Liver (tissue), 9 donors: ENCODE measurements around the gene GAS7. TPM values are rescaled to one million over a fixed set of nuclear protein-coding genes. Genes with fewer than 3 reads are reported as not detected.
"Not testable (repeated sequence)": the region's sequence is repeated elsewhere in the genome, so short reads cannot be mapped to it uniquely, and the experiment has no call there.

Experiments used
- DNase-seq: peaks from one replicate; pipeline ENCODE4 v3.0.0-alpha.2; 2017; ENCODE audit warnings: low spot score
- H3K27ac ChIP-seq, 2 donors: one replicate each; pipeline ENCODE4 v1.7.0; 2013; ENCODE audit warnings: inconsistent platforms in 2 of 2, low read length in 2 of 2, control low read depth in 1 of 2, low read depth in 1 of 2, mild to moderate bottlenecking in 1 of 2
- H3K27me3 ChIP-seq, 4 donors: one replicate each; pipeline versions ENCODE4 v1.6.1 to v1.7.0; 2013; ENCODE audit warnings: low read length in 3 of 4, inconsistent platforms in 1 of 4, mild to moderate bottlenecking in 1 of 4, moderate library complexity in 1 of 4; ENCODE audit not compliant: control insufficient read depth in 4 of 4, insufficient read depth in 4 of 4
- H3K36me3 ChIP-seq, 4 donors: one replicate each; pipeline versions ENCODE4 v1.6.1 to v1.7.0; 2013; ENCODE audit warnings: low read length in 3 of 4, mild to moderate bottlenecking in 3 of 4, low read depth in 1 of 4, moderate library complexity in 1 of 4; ENCODE audit not compliant: control insufficient read depth in 4 of 4, insufficient read depth in 3 of 4
- H3K4me1 ChIP-seq, 4 donors: one replicate each; pipeline versions ENCODE4 v1.6.1 to v1.7.0; 2013; ENCODE audit warnings: low read length in 3 of 4, mild to moderate bottlenecking in 3 of 4, moderate library complexity in 1 of 4; ENCODE audit not compliant: control insufficient read depth in 4 of 4, insufficient read depth in 4 of 4
- H3K4me3 ChIP-seq, 3 donors: one replicate each; pipeline versions ENCODE4 v1.6.1 to v1.7.0; 2013; ENCODE audit warnings: low read length in 3 of 3, control low read depth in 1 of 3, low read depth in 1 of 3, mild to moderate bottlenecking in 1 of 3
- H3K9ac ChIP-seq, 2 donors: one replicate each; pipeline ENCODE4 v1.7.0; 2013; ENCODE audit warnings: low read length in 2 of 2, mild to moderate bottlenecking in 2 of 2, moderate library complexity in 2 of 2, control low read depth in 1 of 2, low read depth in 1 of 2
- H3K9me3 ChIP-seq, 4 donors: one replicate each; pipeline versions ENCODE4 v1.6.1 to v1.7.0; 2013; ENCODE audit warnings: low read length in 3 of 4; ENCODE audit not compliant: control insufficient read depth in 4 of 4
- ATF3 ChIP-seq: IDR thresholded peaks from 2 replicates; pipeline ENCODE4 v1.6.1; 2016; ENCODE audit warnings: antibody characterized with exemption
- EGR1 ChIP-seq, 2 donors: IDR thresholded peaks; 2 replicates each; pipeline ENCODE4 v1.6.1; 2016 to 2018; ENCODE audit warnings: antibody characterized with exemption in 2 of 2, low read depth in 2 of 2
- FOXA1 ChIP-seq: IDR thresholded peaks from 2 replicates; pipeline ENCODE4 v1.6.1; 2016; ENCODE audit warnings: antibody characterized with exemption
- FOXA2 ChIP-seq: IDR thresholded peaks from 2 replicates; pipeline ENCODE4 v1.6.1; 2016; ENCODE audit warnings: antibody characterized with exemption
- GABPA ChIP-seq, 2 donors: IDR thresholded peaks in 1 of 2; conservative IDR thresholded peaks in 1 of 2; 2 replicates each; pipeline ENCODE4 v1.6.1; 2016; ENCODE audit warnings: antibody characterized with exemption in 2 of 2, mild to moderate bottlenecking in 1 of 2, moderate library complexity in 1 of 2
- JUND ChIP-seq, 2 donors: IDR thresholded peaks; 2 replicates each; pipeline ENCODE4 v1.6.1; 2016; ENCODE audit warnings: antibody characterized with exemption in 2 of 2
- MAX ChIP-seq: IDR thresholded peaks from 2 replicates; pipeline ENCODE4 v1.6.1; 2016; ENCODE audit warnings: antibody characterized with exemption
- RAD21 ChIP-seq, 2 donors: IDR thresholded peaks; 2 replicates each; pipeline ENCODE4 v1.6.1; 2016; ENCODE audit warnings: antibody characterized with exemption in 2 of 2, mild to moderate bottlenecking in 2 of 2
- REST ChIP-seq: IDR thresholded peaks from 2 replicates; pipeline ENCODE4 v1.6.1; 2016; ENCODE audit warnings: antibody characterized with exemption, mild to moderate bottlenecking
- RXRA ChIP-seq, 2 donors: IDR thresholded peaks; 2 replicates each; pipeline ENCODE4 v1.6.1; 2017 to 2018; ENCODE audit warnings: antibody characterized with exemption in 2 of 2, mild to moderate bottlenecking in 1 of 2
- TAF1 ChIP-seq: conservative IDR thresholded peaks from 2 replicates; pipeline ENCODE4 v1.6.1; 2016; ENCODE audit warnings: antibody characterized with exemption, mild to moderate bottlenecking
- YY1 ChIP-seq: IDR thresholded peaks from 2 replicates; pipeline ENCODE4 v1.6.1; 2016; ENCODE audit warnings: antibody characterized with exemption, mild to moderate bottlenecking
- WGBS: extraction: QIAGEN DNeasy Blood & Tissue Kit; methylation state at CpG from one replicate; pipeline ENCODE4 v1.1.7; 2013; 5-methylcytosine and 5-hydroxymethylcytosine counted together
- polyA plus RNA-seq, 2 donors: library from polyadenylated mRNA; stranded (reverse) in 1 of 2; unstranded in 1 of 2; fragments of 200-250 nt in 1 of 2; fragments of >200 nt in 1 of 2; fragmentation: Nextera tagmentation in 1 of 2; extraction: Ambion mirVana in 1 of 2; gene quantifications; one replicate each; pipeline versions ENCODE4 v1.2.1 to v1.2.3, GENCODE V29; 2013 to 2015
- total RNA-seq, 2 donors: library from RNA; depleted of rRNA; stranded (reverse); fragments of >200 nt; gene quantifications; one replicate each; pipeline ENCODE4 v1.2.3, GENCODE V29; 2014
- donor health status: healthy.
- donor health status: healthy.
- donor health status: healthy.
- donor health status: healthy.
- donor health status: healthy.

Gene GAS7
- total and polyA plus RNA-seq, 4 donors: 0.79 to 6.1 (median 2.5) TPM

GRCh38 chr17:10002567-10003360, 195.6 kb downstream of the GAS7 start:
- not testable (repeated sequence) for DNase-seq, H3K27ac ChIP-seq, H3K27me3 ChIP-seq, H3K9ac ChIP-seq, H3K4me1 ChIP-seq, H3K4me3 ChIP-seq, H3K36me3 ChIP-seq, H3K9me3 ChIP-seq
- WGBS: 92% methylated on average over 8 of the region's 8 CpGs

GRCh38 chr17:10001306-10001873, 197.0 kb downstream of the GAS7 start:
- no peaks in the 10 kb centered on the region for H3K4me1 ChIP-seq
- H3K4me3 ChIP-seq: no peak overlapping the region
- no peak overlapping the region for H3K9ac ChIP-seq
- H3K27me3 ChIP-seq: peaks cover 0 to 4% (median 0%) of the 10 kb centered on the region in 4 donors
- H3K27ac ChIP-seq: no peak overlapping the region
- H3K36me3 ChIP-seq: no peaks in the 10 kb centered on the region
- 73% methylated on average over 6 of the region's 6 CpGs for WGBS
- no peak for DNase-seq
- H3K9me3 ChIP-seq: no peaks in the 10 kb centered on the region
- TF ChIP-seq TAF1 (no peak), FOXA1 (no peak), YY1 (no peak), MAX (no peak), EGR1 (IDR thresholded peaks at IDR 0.05; ENCODE audit: low read depth in 2 of 2) (no peak), RAD21 (IDR thresholded peaks at IDR 0.05) (no peak), ATF3 (no peak), JUND (IDR thresholded peaks at IDR 0.05) (no peak), FOXA2 (no peak), GABPA (IDR thresholded peaks at IDR 0.05 in 1 of 2, conservative IDR thresholded peaks at IDR 0.05 in 1 of 2) (no peak), RXRA (IDR thresholded peaks at IDR 0.05) (no peak), REST (no peak)
